PFSK-1 (cell line): ENCODE measurements around the gene TCIRG1.

Source experiments
- FOXP2 ChIP-seq: optimal IDR thresholded peaks from 2 replicates; pipeline ENCODE3; 2011; ENCODE audit warnings: borderline replicate concordance, control low read depth, inconsistent platforms; ENCODE audit not compliant: insufficient read depth; ENCODE audit errors: extremely low read length, extremely low read depth
- POLR2AphosphoS5 ChIP-seq: IDR thresholded peaks from 2 replicates; pipeline ENCODE4 v1.6.1; 2012; ENCODE audit warnings: low read depth, mild to moderate bottlenecking, control low read depth, low read length, moderate library complexity
- SIN3A ChIP-seq: IDR thresholded peaks from 2 replicates; pipeline ENCODE4 v1.6.1; 2012; ENCODE audit warnings: mild to moderate bottlenecking, low read length, moderate library complexity, borderline replicate concordance; ENCODE audit not compliant: insufficient read depth
- TAF1 ChIP-seq: IDR thresholded peaks from 2 replicates; pipeline ENCODE4 v1.6.1; 2012; ENCODE audit warnings: low read length, control low read depth, borderline replicate concordance; ENCODE audit not compliant: insufficient read depth
- TF ChIP-seq, protein P1 (sequence below), 2 experiments: IDR thresholded peaks; 2 replicates each; pipeline versions ENCODE4 v1.6.1 to v1.8.0; 2011 to 2012; ENCODE audit warnings: low read depth in 2 of 2, low read length in 2 of 2, control low read depth in 1 of 2, inconsistent platforms in 1 of 2, mild to moderate bottlenecking in 1 of 2, moderate library complexity in 1 of 2; ENCODE audit not compliant: insufficient read depth in 1 of 2

The TCIRG1 gene

DNA sequence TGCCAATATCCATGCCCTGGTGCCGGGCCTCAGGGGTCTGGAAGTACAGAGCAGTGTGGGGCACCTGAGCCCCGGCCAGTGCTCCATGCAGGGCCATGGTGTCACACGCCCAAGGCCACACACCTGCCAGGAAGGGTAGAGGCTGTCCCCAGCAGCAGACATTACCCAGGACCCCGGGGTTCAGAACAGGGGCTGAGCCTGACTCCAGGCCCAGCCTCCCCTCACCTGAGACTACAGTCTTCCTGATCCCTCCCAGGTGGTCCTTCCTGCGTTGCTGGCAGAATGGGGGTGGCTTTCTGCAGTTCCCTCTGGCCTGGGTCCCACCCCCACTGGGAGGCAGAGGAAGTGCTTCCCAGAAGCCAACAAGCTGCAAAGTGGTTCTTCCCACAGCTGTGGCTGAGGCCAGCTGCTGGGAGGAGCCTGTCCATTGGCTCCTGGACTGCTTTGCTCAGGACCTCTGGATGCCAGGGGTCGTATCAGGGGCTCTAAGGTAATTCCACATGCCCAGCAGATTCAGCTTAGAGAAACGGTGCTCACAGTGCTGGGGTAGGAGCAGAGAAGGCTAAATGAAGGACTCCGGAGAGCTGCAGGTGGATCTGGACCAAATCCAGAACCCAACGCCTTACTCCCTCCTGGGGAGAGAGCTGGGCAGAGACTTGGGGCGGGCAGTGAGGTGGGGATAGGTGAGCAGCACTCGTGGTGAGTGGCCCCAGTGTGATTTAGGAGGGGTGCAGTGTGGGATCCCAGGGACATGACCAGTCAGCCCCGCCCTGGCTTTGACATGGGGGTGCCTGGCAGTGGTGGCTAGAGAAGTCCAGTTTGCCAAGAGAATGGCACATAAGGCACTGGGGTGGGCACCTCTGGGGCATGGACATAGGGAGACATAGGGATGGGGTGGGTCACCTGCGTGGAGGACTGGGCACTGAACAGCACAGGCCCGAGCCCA is 12.6 kb downstream of the TCIRG1 start:
- TF ChIP-seq POLR2AphosphoS5 (no peak), FOXP2 (no peak), SIN3A (no peak), TAF1 (no peak)
- TF ChIP-seq, protein P1, sequence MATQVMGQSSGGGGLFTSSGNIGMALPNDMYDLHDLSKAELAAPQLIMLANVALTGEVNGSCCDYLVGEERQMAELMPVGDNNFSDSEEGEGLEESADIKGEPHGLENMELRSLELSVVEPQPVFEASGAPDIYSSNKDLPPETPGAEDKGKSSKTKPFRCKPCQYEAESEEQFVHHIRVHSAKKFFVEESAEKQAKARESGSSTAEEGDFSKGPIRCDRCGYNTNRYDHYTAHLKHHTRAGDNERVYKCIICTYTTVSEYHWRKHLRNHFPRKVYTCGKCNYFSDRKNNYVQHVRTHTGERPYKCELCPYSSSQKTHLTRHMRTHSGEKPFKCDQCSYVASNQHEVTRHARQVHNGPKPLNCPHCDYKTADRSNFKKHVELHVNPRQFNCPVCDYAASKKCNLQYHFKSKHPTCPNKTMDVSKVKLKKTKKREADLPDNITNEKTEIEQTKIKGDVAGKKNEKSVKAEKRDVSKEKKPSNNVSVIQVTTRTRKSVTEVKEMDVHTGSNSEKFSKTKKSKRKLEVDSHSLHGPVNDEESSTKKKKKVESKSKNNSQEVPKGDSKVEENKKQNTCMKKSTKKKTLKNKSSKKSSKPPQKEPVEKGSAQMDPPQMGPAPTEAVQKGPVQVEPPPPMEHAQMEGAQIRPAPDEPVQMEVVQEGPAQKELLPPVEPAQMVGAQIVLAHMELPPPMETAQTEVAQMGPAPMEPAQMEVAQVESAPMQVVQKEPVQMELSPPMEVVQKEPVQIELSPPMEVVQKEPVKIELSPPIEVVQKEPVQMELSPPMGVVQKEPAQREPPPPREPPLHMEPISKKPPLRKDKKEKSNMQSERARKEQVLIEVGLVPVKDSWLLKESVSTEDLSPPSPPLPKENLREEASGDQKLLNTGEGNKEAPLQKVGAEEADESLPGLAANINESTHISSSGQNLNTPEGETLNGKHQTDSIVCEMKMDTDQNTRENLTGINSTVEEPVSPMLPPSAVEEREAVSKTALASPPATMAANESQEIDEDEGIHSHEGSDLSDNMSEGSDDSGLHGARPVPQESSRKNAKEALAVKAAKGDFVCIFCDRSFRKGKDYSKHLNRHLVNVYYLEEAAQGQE (IDR thresholded peaks at IDR 0.05; ENCODE audit: insufficient read depth in 1 of 2, low read depth in 2 of 2, low read length in 2 of 2) = no peak

DNA sequence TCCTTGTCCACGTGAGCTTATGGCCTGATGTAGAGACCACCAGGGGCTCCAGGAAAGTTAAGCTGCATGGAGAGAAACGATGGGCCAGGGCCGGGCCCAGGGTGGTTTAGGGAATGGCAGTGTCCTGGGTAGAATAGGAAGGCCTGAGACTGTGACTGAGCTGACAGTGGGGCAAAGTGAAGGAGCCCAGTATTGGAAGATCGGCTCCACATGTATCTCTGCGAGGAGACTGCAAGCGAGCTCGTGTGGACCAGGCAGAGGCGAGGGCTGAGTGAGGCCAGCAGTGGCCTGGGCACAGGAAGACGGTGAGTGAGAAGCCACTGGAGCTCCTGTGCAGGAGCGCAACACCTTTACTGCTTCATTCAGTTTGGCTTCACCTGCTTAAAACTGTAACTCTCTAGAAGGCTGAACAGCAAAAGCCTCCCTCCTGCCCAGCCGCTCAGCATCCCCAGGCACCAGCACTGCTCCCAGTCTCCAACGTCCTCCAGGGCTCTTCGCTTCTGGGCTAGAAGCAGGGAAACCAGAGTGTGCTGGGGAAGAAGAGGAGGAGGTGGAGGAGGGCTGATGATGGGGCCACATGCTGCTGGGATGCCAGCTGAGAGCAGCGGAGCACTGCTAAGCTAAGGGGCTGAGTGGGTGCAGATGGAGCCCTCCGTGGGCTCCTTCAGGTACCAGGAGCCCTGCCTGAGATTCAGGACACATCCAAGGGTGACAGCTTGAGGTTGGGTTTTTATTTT is 13.5 kb downstream of the TCIRG1 start:
- no peak for TF ChIP-seq FOXP2
- TF ChIP-seq, protein P1 (IDR thresholded peaks at IDR 0.05; ENCODE audit: insufficient read depth in 1 of 2, low read depth in 2 of 2, low read length in 2 of 2) = no peak
- TF ChIP-seq TAF1 = no peak
- TF ChIP-seq SIN3A = no peak
- TF ChIP-seq POLR2AphosphoS5 = no peak

DNA sequence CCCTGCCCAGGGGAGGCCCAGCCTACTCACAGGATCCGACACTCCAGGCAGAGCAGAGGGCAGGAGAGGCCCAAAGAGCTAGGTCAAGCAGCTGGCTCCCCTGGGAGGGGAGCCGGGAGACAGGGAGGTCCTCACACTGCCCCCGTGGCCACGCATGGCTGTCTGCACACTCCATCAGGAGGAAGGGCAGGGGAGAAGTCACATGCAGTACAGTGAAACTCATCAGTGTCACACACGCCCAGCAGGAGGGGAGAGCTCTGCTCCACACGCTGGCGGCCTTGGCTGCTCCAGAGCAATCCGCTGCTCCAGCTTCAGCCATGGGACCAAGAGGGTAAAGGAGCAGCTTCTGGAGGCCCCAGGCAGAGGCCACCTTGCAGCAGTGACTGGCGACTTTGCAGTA is 14.3 kb downstream of the TCIRG1 start:
- TF ChIP-seq FOXP2 (no peak), POLR2AphosphoS5 (no peak), TAF1 (no peak), SIN3A (no peak)
- TF ChIP-seq, protein P1 (IDR thresholded peaks at IDR 0.05; ENCODE audit: insufficient read depth in 1 of 2, low read depth in 2 of 2, low read length in 2 of 2) = no peak

DNA sequence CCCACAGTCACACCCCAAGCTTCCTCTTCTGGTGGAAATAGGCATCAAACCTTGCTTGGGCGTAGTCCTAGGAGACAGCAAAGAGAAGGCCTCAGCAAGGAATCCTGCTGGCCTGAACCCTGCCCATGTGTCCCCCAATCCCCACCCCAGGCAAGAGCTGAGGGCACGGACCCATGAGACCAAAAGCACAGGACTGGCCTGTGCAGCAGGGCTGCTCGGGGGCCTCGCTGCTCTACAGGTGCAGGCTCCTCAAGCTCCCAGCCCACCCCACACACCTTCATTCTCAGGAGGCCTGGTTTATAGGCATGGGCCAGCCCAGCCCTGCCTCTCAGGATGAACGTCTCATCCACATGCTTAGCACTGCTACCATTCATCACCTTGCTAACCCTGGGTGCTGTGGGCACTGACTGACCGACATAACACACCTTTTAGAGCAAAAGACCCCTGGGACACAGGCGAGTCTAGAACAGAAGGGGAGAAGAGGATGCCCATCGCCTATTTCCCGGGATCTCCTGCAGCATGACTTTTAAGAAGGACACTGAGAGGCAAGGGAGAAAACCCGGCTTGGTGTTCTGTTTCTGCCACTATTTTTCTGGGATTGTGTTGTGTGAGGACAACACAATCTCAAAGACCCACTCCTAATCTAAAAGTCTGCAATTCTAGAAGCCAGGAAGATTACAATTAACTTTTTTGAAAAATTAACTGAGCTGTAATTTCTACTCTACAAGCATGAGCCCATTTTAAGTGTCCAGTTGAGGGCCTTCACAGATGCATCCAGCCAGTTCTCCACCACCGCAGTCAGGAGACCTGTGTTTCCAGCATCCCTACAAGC is 15.4 kb downstream of the TCIRG1 start:
- no peak for TF ChIP-seq SIN3A
- TF ChIP-seq FOXP2 = no peak
- no peak for TF ChIP-seq TAF1
- TF ChIP-seq, protein P1 (IDR thresholded peaks at IDR 0.05; ENCODE audit: insufficient read depth in 1 of 2, low read depth in 2 of 2, low read length in 2 of 2) = no peak
- no peak; the same call in 1 of the 2 replicates for TF ChIP-seq POLR2AphosphoS5
